Stimulated activated naive CD4-positive, alpha-beta T cell treated with Interleukin-2 at 50 U/mL for 16 hours (primary cell): ENCODE data around the gene FOXRED2.
A peak's percentile ranks its signal among the peaks of the same experiment; 100 is the strongest.
"Not testable (repeated sequence)": the region's sequence is repeated elsewhere in the genome, so short reads cannot be mapped to it uniquely, and the experiment has no call there.

Source experiments
- DNase-seq: peaks from one replicate; lab custom pipeline; 2025; lab: John Stamatoyannopoulos, UW

Gene FOXRED2

DNA sequence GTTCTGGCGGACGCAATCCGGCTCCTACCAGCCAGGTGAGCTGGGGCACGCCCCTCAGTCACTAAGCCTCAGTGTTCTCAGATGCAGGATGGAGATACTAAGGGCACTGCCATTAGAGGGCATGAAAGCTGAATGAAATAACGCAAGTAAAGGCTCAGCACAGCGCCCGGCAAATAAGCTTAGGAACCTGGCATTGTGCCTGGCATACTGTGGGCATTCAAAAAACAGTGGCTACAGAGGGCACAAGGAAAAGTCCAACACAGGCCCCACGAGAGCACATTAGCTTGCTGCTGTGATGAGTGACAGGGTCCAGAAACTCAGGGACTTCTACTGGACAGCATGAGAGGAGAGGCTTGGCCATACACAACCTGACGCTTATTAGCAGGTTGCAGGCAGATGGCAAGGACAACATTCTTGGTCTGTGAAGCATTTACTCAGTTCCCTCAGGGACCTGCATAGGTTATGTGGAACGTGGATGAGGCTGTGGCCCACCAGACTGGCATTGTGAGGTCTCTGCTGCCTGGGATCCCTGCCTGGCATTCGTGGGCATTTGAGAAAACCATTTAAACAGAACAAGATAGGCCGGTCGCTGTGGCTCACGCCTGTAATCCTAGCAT lies 37.6 kb downstream of the FOXRED2 start:
- DNase-seq: no peak

- no peak for DNase-seq
Measured at GRCh38 chr22:36467946-36468345, 38.9 kb downstream of the FOXRED2 start.

DNA sequence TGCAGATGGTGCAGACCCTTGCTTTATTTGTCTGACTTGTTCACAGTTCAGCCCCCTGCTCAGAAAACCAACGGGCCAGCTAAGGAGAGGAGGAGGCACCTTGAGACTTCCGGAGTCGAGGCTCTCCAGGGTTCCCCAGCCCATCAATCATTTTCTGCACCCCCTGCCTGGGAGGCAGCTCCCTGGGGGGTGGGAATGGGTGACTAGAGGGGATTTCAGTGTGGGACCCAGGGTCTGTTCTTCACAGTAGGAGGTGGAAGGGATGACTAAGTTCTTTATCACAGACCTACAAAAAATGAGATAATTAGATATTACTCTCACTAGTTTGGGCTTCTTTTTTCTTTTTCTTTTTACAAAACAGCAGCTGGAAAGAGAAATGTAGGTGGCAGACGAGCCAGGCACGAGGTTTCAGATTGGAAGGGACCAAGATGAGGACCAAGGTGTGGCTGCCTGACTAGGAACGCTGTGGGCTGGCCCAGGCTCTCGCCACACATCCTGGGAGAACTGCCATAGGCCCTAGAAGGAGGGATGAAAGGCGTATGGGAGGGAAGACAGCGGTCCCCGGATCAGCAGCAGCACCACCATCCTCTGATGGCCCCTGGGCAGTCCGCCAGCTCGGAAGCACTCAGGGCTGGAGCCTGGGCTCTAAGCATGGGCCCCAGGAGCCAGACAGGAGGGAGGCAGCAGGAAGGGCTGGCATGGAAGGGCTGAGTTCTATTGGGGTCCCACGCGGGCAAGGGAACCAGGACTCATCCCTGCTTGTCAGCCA lies 39.6 kb downstream of the FOXRED2 start:
- no peak for DNase-seq

DNA sequence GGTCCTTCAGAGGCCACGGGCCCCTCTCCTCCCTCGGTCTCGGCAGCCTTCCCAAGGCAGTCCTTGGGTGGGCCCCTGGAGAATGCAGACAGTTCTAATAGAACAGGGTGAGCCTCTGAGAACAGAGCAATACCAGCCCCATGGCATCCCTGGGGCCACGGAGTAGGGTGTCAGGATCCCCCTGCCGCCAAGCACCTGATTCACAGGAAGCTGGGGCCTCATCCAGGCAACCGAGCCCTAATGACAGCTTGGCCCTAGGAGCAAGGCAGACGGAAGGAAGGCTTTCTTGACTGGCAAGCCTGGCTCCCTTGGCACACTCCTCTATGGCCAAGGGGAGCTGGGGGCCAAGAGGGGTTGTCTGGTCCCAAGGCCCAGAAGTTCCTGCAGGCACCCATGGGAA lies 40.6 kb downstream of the FOXRED2 start:
- no peak for DNase-seq

DNA sequence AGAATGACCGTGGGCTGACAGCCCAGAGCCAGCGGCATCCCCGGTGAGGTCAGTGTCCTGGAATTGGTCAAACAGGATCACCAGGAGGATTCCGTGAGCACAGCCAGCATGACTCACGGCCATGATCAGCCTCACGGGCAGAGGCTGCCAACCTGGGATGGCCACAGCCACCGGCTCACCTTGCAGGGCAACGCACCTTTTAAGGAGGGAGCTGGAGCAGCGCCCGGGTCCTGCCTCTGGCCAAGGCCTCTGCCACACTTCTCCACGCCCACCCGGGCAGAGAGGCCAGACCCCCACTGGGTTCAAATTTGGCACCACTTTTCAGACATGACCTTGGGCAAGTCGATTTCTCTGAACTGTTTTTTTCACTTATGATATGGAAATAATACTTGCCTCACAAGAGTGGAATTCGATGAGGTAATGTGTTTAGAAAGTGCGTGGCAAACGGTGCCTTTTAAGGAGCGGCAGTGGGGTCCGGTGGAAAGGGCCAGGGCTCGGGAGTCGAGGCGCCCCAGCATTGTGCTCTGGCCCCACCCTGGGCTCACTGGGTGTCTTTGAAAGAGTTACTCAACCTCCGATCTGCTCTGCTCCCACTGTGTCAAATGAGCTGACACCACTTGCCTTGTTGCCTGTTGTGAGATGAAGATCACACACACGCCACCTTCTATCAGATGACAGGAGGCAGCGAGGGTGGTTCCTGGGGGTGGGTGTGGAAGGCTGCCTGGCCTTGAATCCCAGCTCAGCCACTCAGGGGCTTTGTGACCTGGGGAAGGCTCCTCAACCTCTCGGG lies 41.4 kb downstream of the FOXRED2 start:
- DNase-seq: no peak

DNA sequence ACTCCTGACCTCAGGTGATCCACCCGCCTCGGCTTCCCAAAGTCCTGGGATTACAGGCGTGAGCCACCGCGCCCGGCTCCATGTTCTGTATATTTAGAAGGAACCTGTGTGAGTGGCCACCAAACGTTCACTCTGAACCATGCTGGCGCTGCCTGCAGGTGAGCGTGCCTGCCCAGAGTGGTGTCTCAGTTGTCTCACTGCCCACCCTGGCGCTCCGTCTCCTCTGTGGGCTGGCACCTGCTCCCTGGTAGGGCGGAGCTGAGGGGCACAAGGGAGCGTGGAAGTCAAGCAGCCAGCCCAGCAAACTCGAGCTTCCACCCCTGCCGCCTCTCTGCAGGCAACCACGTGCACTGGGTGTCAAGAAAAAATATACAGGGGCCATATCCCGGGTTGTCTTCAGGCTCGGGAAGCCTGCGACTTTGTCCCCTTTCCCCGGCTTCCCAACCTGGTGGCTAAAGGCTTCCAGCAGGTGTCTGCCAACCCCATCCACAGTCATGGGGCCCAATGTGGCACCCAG lies 42.1 kb downstream of the FOXRED2 start:
- no peak for DNase-seq

DNA sequence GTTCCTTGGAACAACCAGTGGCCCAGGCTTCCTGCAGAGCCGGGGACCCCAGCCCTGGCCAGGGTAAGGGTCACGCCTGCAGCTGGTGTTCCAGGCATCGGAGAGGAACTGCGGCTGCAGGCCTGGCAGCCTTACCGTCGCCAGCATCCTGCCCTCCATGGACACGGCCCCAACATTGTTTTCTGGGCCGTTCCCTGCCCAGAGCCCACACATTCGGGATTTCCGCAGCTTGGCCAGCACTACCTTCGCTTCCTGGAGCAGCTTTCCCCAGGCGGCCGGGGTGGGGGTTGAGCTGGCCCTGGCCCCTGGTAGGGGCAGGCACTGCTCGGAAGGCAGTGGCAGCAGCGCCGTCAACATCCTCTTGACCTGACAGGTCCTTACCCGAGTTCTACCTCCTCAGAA lies 43.1 kb downstream of the FOXRED2 start:
- DNase-seq: no peak

- no peak for DNase-seq
Measured at GRCh38 chr22:36461665-36462649, 44.9 kb downstream of the FOXRED2 start.

GRCh38 chr22:36460202-36460601 lies 46.6 kb downstream of the FOXRED2 start:
- DNase-seq: no peak

DNA sequence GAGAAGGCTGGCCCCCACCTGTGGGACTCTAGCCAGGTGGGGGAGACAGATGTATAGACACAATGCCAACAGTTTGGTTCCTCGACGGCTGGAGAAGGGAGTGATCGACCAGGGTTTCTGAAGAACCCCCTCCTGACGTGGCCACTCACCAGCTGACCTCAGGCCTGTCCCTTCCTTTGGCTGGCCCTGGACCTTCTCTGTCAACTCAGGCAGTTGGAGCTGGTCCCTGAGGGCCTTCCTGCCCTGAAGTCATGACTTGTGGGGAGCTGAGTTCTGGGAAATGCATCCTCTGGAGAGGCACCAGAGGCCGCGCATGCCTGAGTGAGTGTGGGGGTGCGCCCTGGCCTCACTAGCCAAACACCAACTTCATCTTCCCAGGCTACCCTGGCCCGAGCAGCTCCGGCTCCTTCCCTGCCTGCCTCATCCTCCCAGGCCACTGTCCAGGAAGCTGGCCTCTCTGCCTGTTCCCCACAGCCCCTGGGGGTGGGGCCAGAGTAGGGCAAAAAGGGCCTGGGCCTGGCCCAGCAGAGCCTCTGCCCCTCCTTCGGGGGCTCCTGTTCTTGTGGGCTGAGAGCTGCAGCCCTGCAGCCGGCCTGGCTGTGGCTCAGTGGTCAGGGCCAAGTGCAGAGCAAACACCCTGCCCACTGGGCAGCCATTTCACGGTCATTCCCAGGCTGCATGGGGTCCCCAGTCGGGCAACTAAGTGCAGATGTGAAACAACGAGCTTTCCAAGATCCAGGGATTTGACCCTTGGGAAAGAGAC lies 49.0 kb downstream of the FOXRED2 start:
- DNase-seq: no peak

DNA sequence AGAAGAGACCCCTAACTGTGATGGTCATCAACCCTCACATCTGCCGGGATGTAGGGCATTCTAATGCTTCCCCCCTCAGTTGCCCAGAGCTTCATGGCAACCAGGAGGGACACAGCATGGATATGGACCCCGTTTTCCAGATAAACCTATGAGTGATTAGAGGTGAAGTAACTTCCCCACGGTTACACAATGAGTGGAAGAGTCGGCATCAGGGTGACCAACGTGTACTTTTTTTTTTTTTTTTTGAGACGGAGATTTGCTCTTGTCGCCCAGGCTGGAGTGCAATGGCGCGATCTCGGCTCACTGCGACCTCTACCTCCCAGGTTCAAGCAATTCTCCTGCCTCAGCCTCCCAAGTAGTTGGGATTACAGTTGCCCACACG lies 50.4 kb downstream of the FOXRED2 start:
- no peak for DNase-seq

DNA sequence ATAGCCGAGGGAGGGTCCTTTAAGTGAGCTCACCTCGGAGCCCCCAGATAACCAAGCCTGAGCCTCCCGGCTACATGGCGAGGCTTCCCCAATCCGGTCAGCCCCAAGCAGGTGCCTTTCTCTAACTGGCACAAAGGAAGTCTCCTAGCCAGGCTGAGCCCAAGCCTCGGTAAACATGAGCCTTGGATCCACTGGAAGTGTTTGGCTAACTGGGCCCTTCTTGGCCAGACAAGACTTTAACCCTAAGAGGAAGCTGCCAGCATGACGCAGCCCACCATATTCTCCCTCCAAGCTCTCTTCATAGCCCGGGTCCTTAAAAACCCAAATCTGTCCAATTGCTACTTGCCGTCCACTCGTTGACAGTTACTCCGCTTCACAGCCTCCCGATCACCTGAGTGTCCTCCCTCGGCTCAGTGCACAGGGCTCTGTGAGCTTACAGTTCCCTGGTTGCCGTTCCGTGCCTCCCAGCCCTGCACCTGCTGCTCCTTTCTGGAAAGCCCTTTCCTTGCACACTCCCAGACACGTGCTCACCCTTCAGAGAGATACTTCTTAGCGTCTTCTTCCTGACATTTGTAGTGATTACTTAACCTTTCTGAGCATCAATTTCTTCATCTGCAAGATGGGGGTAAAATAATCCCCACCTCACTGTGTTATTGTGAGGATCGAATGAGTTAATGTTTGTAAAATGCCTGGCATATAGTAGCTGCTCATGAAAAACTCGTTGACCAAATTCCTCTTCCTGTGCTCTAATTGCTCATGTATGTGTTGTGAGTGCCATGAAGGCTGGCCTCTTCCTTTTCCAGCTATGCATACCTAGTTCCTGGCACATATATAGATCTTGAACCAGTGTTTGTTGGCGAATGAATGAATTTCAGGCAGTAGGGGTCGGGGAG lies 51.0 kb downstream of the FOXRED2 start:
- no peak for DNase-seq

DNA sequence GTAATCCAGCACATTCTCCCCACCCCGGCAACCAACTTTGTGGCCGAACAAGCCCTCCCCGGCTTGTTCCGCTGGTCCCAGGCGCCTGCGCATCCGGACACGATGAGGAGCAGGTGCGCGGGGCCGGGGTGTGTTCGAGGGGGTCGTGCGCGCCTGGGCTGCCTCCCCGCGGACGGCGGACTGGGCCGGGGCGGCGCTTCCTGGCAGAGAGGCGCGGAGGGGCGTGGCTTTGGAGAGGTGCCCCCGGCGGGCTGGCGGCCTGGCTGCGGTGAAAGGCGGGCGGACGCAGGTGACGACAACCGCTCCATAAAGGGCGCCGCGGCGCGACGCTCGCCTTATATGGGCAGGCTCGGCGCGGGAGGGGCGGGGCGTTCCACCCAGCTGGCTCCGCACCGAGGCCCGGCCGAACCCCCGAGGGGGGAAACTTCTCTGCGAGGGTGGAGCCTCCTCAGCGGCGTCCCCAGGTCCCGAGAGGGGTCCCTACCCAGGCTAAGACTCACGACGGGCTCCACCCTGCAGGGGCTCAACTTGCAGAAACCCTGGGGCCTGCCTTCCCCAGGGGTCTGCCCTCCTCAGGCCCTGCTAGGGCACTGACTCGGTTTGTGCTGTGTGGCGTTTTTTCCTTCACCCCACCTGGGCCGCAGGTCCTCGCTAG lies 51.8 kb downstream of the FOXRED2 start:
- peak; percentile 93 for DNase-seq

GRCh38 chr22:36453855-36454378 lies 52.9 kb downstream of the FOXRED2 start:
- DNase-seq: no peak

DNA sequence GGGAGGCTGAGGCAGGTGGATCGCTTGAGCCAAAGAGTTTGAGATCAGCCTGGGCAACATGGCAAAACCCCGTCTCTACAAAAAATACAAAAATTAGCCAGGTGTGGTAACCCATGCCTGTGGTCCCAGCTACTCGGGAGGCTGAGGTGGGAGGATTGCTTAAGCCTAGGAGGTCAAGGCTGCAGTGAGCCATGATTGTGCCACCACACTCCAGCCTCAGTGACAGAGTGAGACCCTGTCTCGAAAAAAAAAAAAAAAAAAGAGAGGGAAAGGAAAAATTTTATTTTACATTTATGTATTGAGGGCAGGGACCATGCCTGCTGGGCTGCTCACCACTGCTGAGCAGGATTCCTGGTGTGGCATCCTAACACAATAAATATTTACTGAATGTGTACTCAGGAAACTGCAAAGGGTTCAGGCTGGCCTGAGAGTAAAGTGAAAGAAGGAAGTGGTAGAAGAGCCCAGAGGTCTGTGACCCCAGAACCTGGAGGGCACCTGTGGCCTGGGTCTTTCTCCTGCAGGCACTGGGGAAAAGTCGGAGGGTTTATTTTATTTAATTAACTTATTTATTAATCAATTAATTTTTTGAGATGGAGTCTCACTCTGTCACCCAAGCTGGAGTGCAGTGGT lies 53.7 kb downstream of the FOXRED2 start:
- DNase-seq: not testable (repeated sequence)

- DNase-seq: peak; percentile 26
Measured at GRCh38 chr22:36452250-36452977, 54.4 kb downstream of the FOXRED2 start.

DNA sequence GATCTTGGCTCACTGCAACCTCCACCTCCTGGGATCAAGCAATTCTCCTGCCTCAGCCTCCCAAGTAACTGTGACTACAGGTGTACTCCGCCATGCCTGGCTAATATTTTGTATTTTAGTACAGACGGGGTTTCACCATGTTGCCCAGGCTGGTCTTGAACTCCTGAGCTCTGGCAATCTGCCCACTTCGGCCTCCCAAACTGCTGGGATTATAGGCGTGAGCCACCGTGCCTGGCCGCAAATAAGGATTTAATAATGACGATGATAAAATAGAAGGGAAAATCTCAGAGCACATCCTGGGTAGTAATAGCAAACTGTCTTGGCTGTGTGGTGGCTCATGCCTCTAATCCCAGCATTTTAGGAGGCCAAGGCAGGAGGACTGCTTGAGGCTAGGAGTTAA lies 55.9 kb downstream of the FOXRED2 start:
- DNase-seq: not testable (repeated sequence)
